GM23338 (cell line): Measurements from ENCODE around the gene GALR2. TPM values are rescaled to one million over a fixed set of nuclear protein-coding genes. Genes with fewer than 3 reads are reported as not detected.
"Not testable (repeated sequence)": the region's sequence is repeated elsewhere in the genome, so short reads cannot be mapped to it uniquely, and the experiment has no call there.

Experiments used
- ATAC-seq: fragments of 200-7000 bp; cut with Tn5 transposase; 3 replicates; pipeline ENCODE4 v1.9.1; 2020
- DNase-seq: peaks from one replicate; pipeline ENCODE4 v3.0.0-alpha.2; 2015; ENCODE audit warnings: low spot score
- H2AFZ ChIP-seq: fragments of 200-600 bp; sonication (generic); 2 replicates; pipeline ENCODE4 v1.8.0; 2016; ENCODE audit warnings: antibody characterized with exemption, mild to moderate bottlenecking, moderate library complexity
- H3F3A ChIP-seq: fragments of 200-600 bp; sonication (generic); replicated peaks from 2 replicates; pipeline ENCODE4 v1.8.0; 2017; ENCODE audit warnings: antibody characterized with exemption, mixed run types, low read depth
- H3K27ac ChIP-seq: fragments of 200-600 bp; sonication (generic); 2 replicates; pipeline ENCODE4 v1.6.1; 2016; ENCODE audit warnings: low read depth
- H3K27me3 ChIP-seq: fragments of 200-600 bp; sonication (generic); 2 replicates; pipeline ENCODE4 v1.8.0; 2016; ENCODE audit warnings: mild to moderate bottlenecking, mixed run types, moderate library complexity; ENCODE audit not compliant: insufficient read depth
- H3K36me3 ChIP-seq: fragments of 200-600 bp; sonication (generic); 2 replicates; pipeline ENCODE4 v1.8.0; 2016; ENCODE audit warnings: mild to moderate bottlenecking; ENCODE audit not compliant: insufficient read depth
- H3K4me1 ChIP-seq: fragments of 200-600 bp; sonication (generic); 2 replicates; pipeline ENCODE4 v1.8.0; 2016; ENCODE audit warnings: mild to moderate bottlenecking, moderate library complexity; ENCODE audit not compliant: insufficient read depth
- H3K4me2 ChIP-seq: fragments of 200-600 bp; sonication (generic); 2 replicates; pipeline ENCODE4 v1.7.1; 2017; ENCODE audit warnings: mixed run types
- H3K4me3 ChIP-seq: fragments of 200-600 bp; sonication (generic); 2 replicates; pipeline ENCODE4 v1.6.1; 2016; ENCODE audit warnings: mixed run types
- H3K79me2 ChIP-seq: fragments of 200-600 bp; sonication (generic); replicated peaks from 2 replicates; pipeline ENCODE4 v1.8.0; 2017; ENCODE audit warnings: mild to moderate bottlenecking; ENCODE audit not compliant: insufficient read depth
- H3K9me2 ChIP-seq: fragments of 200-600 bp; sonication (generic); 2 replicates; pipeline ENCODE4 v1.8.0; 2017; ENCODE audit not compliant: insufficient read depth
- H4K20me1 ChIP-seq: fragments of 200-600 bp; sonication (generic); replicated peaks from 2 replicates; pipeline ENCODE4 v1.8.0; 2017; ENCODE audit warnings: mild to moderate bottlenecking; ENCODE audit not compliant: insufficient read depth
- H3K27ac Mint-ChIP-seq: 2 replicates; pipeline ENCODE4 v1.8.0; 2020; ENCODE audit warnings: inconsistent platforms, mild to moderate bottlenecking, moderate library complexity, mixed read lengths
- H3K27me3 Mint-ChIP-seq: 3 replicates; pipeline ENCODE4 v1.8.0; 2022; ENCODE audit warnings: low read depth, mild to moderate bottlenecking, moderate library complexity, mixed read lengths, inconsistent platforms; ENCODE audit not compliant: insufficient read depth, poor library complexity
- H3K36me3 Mint-ChIP-seq: 3 replicates; pipeline ENCODE4 v1.8.0; 2021; ENCODE audit warnings: low read depth, mild to moderate bottlenecking, inconsistent platforms, moderate library complexity, mixed read lengths
- H3K4me1 Mint-ChIP-seq: 3 replicates; pipeline ENCODE4 v1.8.0; 2020; ENCODE audit warnings: mild to moderate bottlenecking, inconsistent platforms, mixed read lengths
- H3K4me3 Mint-ChIP-seq: 3 replicates; pipeline ENCODE4 v1.8.0; 2021; ENCODE audit warnings: moderate library complexity, mild to moderate bottlenecking, inconsistent platforms, mixed read lengths
- H3K9me3 Mint-ChIP-seq: 3 replicates; pipeline ENCODE4 v1.8.0; 2020; ENCODE audit warnings: moderate library complexity, mild to moderate bottlenecking, inconsistent platforms, mixed read lengths
- EZH2 ChIP-seq: fragments of 200-600 bp; sonication (generic); IDR thresholded peaks from one replicate; pipeline ENCODE4 v1.8.0; 2017; ENCODE audit warnings: antibody characterized with exemption, mild to moderate bottlenecking, low read depth; ENCODE audit not compliant: unreplicated experiment
- EZH2phosphoT487 ChIP-seq: fragments of 200-600 bp; sonication (generic); IDR thresholded peaks from one replicate; pipeline ENCODE4 v1.8.1; 2018; ENCODE audit warnings: antibody characterized with exemption; ENCODE audit not compliant: unreplicated experiment
- POLR2AphosphoS5 ChIP-seq: IDR thresholded peaks from 2 replicates; pipeline ENCODE4 v1.6.1; 2016; ENCODE audit warnings: antibody characterized with exemption, low read depth
- STAT1 ChIP-seq: IDR thresholded peaks from one replicate; pipeline ENCODE4 v1.6.1; 2016; ENCODE audit warnings: antibody characterized with exemption; ENCODE audit not compliant: unreplicated experiment
- ZNF331 ChIP-seq: fragments of 250-450 bp; sonication (Bioruptor Pico); IDR thresholded peaks from 2 replicates; pipeline ENCODE4 v1.5.0; 2020; ENCODE audit warnings: low read depth, mild to moderate bottlenecking, moderate library complexity
- polyA plus RNA-seq: library from polyadenylated mRNA; unstranded; fragments of >200 nt; fragmentation: Nextera tagmentation; extraction: Ambion mirVana; gene quantifications from 2 replicates; pipeline ENCODE4 v1.2.1, GENCODE V29; 2016
- total RNA-seq: library from RNA; depleted of rRNA; stranded (reverse); fragments of >200 nt; shearing (Covaris generic); gene quantifications from 2 replicates; pipeline ENCODE4 v1.2.3, GENCODE V29; 2014
- TF ChIP-seq, protein P1 (sequence below): IDR thresholded peaks from one replicate; pipeline ENCODE4 v1.6.1; 2018; ENCODE audit warnings: antibody characterized with exemption; ENCODE audit not compliant: unreplicated experiment

Gene GALR2
- total and polyA plus RNA-seq, 2 experiments from 2014 or later: 0.50 to 2.2 TPM

DNA sequence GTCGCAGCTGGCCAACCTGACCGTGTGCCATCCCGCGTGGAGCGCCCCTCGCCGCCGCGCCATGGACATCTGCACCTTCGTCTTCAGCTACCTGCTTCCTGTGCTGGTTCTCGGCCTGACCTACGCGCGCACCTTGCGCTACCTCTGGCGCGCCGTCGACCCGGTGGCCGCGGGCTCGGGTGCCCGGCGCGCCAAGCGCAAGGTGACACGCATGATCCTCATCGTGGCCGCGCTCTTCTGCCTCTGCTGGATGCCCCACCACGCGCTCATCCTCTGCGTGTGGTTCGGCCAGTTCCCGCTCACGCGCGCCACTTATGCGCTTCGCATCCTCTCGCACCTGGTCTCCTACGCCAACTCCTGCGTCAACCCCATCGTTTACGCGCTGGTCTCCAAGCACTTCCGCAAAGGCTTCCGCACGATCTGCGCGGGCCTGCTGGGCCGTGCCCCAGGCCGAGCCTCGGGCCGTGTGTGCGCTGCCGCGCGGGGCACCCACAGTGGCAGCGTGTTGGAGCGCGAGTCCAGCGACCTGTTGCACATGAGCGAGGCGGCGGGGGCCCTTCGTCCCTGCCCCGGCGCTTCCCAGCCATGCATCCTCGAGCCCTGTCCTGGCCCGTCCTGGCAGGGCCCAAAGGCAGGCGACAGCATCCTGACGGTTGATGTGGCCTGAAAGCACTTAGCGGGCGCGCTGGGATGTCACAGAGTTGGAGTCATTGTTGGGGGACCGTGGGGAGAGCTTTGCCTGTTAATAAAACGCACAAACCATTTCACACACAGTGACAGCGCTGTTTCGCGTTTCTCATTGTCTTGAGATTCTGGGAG lies 2.4 kb downstream of the GALR2 start:
- Mint-ChIP-seq H3K4me3 (peak overlapping the region; percentile 76), H3K36me3 (no peaks in the 10 kb centered on the region; the same call in 2 of the 3 replicates), H3K9me3 (no peaks in the 10 kb centered on the region; the same call in 1 of the 3 replicates), H3K27ac (no peak overlapping the region), H3K4me1 (peaks cover 51% of the 10 kb centered on the region), H3K27me3 (peaks cover 88% of the 10 kb centered on the region)
- no peaks in the 10 kb centered on the region for H3K9me2 ChIP-seq
- H3K4me1 ChIP-seq: peaks cover 45% of the 10 kb centered on the region
- peak overlapping the region; percentile 98 for H2AFZ ChIP-seq
- peak overlapping the region; percentile 66 for H3K4me3 ChIP-seq
- TF ChIP-seq EZH2: peak; percentile 88
- no peak for TF ChIP-seq ZNF331
- no peak for TF ChIP-seq EZH2phosphoT487
- no peak for TF ChIP-seq STAT1
- H3K27ac ChIP-seq: no peak overlapping the region
- H3K27me3 ChIP-seq: peaks cover 71% of the 10 kb centered on the region
- H3K4me2 ChIP-seq: peak overlapping the region; percentile 93
- H3K36me3 ChIP-seq: no peaks in the 10 kb centered on the region
- peak; percentile 5 for ATAC-seq
- peaks cover 30% of the 10 kb centered on the region for H3F3A ChIP-seq
- peak; percentile 77 for DNase-seq
- H3K79me2 ChIP-seq: peaks cover 2% of the 10 kb centered on the region
- H4K20me1 ChIP-seq: 0 out of 2 replicates have a peak, but pooled peaks cover 7% of the 10 kb centered on the region

DNA sequence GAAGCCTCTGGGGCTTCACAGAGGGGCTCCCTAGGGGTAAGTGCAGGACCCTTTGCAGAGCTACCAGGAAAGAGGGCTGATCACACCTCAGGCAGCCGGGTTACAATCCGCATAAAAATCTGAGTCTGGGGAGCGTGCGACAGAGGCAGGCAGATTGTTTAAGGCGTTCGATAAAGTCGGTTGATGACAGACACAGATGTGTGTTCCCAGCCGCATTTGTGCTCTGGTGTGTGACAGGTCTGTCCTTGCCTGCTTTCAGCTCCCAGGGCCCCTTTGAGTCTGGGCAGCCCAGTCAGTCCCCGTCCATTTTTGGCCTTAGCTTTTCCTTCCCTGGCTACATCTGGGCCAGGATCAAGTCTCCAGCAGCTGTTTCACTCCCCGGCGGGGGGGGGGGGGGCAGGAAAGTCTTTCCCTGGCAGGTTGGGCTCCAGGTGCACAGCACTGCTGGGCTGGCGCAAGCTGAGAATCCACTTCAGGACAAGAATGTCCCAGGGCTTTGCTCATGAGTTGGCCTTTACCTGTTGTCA lies 3.1 kb downstream of the GALR2 start:
- ATAC-seq: no peak
- no peak overlapping the region for H3K27ac Mint-ChIP-seq
- Histone ChIP-seq H3K36me3 (no peaks in the 10 kb centered on the region), H2AFZ (no peak overlapping the region), H3F3A (peaks cover 35% of the 10 kb centered on the region), H3K4me3 (peak overlapping the region; percentile 66), H3K4me2 (peak overlapping the region; percentile 93; the same call in 1 of the 2 replicates), H3K9me2 (no peaks in the 10 kb centered on the region), H3K4me1 (peaks cover 45% of the 10 kb centered on the region), H3K27me3 (peaks cover 71% of the 10 kb centered on the region), H3K27ac (no peak overlapping the region), H3K79me2 (no peaks in the 10 kb centered on the region), H4K20me1 (0 out of 2 replicates have a peak, but pooled peaks cover 7% of the 10 kb centered on the region)
- no peak for TF ChIP-seq POLR2AphosphoS5
- TF ChIP-seq, protein P1, sequence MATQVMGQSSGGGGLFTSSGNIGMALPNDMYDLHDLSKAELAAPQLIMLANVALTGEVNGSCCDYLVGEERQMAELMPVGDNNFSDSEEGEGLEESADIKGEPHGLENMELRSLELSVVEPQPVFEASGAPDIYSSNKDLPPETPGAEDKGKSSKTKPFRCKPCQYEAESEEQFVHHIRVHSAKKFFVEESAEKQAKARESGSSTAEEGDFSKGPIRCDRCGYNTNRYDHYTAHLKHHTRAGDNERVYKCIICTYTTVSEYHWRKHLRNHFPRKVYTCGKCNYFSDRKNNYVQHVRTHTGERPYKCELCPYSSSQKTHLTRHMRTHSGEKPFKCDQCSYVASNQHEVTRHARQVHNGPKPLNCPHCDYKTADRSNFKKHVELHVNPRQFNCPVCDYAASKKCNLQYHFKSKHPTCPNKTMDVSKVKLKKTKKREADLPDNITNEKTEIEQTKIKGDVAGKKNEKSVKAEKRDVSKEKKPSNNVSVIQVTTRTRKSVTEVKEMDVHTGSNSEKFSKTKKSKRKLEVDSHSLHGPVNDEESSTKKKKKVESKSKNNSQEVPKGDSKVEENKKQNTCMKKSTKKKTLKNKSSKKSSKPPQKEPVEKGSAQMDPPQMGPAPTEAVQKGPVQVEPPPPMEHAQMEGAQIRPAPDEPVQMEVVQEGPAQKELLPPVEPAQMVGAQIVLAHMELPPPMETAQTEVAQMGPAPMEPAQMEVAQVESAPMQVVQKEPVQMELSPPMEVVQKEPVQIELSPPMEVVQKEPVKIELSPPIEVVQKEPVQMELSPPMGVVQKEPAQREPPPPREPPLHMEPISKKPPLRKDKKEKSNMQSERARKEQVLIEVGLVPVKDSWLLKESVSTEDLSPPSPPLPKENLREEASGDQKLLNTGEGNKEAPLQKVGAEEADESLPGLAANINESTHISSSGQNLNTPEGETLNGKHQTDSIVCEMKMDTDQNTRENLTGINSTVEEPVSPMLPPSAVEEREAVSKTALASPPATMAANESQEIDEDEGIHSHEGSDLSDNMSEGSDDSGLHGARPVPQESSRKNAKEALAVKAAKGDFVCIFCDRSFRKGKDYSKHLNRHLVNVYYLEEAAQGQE: no peak
- peak overlapping the region; percentile 76; the same call in 2 of the 3 replicates for H3K4me3 Mint-ChIP-seq
- H3K9me3 Mint-ChIP-seq: no peaks in the 10 kb centered on the region; the same call in 1 of the 3 replicates
- H3K4me1 Mint-ChIP-seq: peaks cover 51% of the 10 kb centered on the region
- 0 out of 3 replicates have a peak, but pooled peaks cover 4% of the 10 kb centered on the region for H3K36me3 Mint-ChIP-seq
- DNase-seq: peak; percentile 20
- H3K27me3 Mint-ChIP-seq: peaks cover 90% of the 10 kb centered on the region

GRCh38 chr17:76078370-76078769 lies 3.8 kb downstream of the GALR2 start:
- ATAC-seq: not testable (repeated sequence)

More at GRCh38 chr17:76078370-76078769, 3.8 kb downstream of the GALR2 start:
- not testable (repeated sequence) for H3K9me2 ChIP-seq, H3K4me3 ChIP-seq, H2AFZ ChIP-seq, H3K36me3 Mint-ChIP-seq, H3K4me2 ChIP-seq, H3K27ac Mint-ChIP-seq, H3K79me2 ChIP-seq, H3K36me3 ChIP-seq, H3K27ac ChIP-seq, H3K9me3 Mint-ChIP-seq, H3K4me3 Mint-ChIP-seq, H4K20me1 ChIP-seq, DNase-seq
- Mint-ChIP-seq H3K4me1 (peaks cover 51% of the 10 kb centered on the region), H3K27me3 (peaks cover 85% of the 10 kb centered on the region)
- Histone ChIP-seq H3K4me1 (peaks cover 41% of the 10 kb centered on the region), H3F3A (peaks cover 38% of the 10 kb centered on the region), H3K27me3 (peaks cover 65% of the 10 kb centered on the region)
